Measurements from ENCODE around the gene MC1R. TPM values are rescaled to one million over a fixed set of nuclear protein-coding genes. Genes with fewer than 3 reads are reported as not detected.

MC1R gene
- total and polyA plus RNA-seq, 10 of the 15 experiments (the other 5 are each of a cell fraction or from before 2014, with no cell fraction given): 0.06 to 2.3 (median 0.45) TPM

DNA sequence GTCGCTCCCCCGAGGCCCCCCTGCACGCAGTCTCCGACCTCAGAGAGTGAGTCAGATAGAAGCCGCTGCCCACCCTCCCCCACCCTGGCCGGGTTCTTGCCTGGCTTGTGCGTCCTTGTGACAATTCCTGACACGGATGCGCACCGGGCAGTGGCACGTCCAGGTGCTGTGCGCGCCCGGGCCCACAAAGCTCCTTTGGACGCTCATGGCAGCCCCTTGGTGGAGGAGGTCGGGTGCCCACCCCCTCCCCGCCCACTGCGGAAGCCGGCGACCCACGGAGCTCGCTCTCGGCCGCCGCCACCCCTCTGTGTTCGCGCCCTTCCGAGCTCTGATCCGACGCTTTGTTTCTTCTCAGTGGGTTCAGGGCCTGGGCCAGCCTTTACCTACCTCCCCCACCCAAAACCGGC lies 3.8 kb downstream of the MC1R start (continued):
- TF ChIP-seq, protein P1, sequence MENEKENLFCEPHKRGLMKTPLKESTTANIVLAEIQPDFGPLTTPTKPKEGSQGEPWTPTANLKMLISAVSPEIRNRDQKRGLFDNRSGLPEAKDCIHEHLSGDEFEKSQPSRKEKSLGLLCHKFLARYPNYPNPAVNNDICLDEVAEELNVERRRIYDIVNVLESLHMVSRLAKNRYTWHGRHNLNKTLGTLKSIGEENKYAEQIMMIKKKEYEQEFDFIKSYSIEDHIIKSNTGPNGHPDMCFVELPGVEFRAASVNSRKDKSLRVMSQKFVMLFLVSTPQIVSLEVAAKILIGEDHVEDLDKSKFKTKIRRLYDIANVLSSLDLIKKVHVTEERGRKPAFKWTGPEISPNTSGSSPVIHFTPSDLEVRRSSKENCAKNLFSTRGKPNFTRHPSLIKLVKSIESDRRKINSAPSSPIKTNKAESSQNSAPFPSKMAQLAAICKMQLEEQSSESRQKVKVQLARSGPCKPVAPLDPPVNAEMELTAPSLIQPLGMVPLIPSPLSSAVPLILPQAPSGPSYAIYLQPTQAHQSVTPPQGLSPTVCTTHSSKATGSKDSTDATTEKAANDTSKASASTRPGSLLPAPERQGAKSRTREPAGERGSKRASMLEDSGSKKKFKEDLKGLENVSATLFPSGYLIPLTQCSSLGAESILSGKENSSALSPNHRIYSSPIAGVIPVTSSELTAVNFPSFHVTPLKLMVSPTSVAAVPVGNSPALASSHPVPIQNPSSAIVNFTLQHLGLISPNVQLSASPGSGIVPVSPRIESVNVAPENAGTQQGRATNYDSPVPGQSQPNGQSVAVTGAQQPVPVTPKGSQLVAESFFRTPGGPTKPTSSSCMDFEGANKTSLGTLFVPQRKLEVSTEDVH (IDR thresholded peaks at IDR 0.05; ENCODE audit: low read depth, partially characterized antibody): no peak
- no peak for TF ChIP-seq NFYB (IDR thresholded peaks at IDR 0.05; ENCODE audit: insufficient read depth, low read depth, low read length)

DNA sequence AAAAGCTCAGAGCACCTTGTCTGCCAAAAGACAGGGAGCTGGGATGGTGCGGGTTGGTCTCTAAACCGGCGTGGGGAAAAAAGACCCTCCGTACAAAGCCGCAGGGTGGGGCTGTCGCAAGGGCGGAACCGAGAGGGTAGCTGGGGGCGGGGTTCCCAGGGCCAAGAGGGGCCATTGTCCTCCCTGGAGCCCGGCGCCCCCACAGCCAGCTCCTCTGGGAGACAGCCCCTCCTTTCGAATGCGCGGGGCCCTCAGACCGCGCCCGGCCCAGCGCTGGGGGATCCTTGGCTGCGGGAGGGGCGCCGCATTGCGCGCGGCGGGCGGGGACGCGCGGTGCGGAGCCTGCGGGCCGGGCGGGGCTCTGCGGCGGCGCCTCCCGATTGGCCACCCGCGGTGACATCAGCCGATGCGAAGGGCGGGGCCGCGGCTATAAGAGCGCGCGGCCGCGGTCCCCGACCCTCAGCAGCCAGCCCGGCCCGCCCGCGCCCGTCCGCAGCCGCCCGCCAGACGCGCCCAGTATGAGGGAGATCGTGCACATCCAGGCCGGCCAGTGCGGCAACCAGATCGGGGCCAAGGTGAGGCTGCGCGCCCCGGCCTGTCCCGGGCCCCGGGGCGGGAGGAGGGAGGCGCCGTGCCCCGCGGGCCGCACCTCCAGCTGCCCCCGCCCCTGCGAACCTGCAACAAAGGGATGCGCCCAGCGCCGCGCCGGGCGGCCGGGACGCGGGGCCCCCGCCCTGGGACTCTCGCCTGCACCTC lies 4.4 kb downstream of the MC1R start, which contains the start of gene TUBB3:
Gene TUBB3 (plus strand): TSS at position 459 of the 756 bp plus-strand sequence. CDS start 60 bp downstream, at position 519.
- no peak within 1 kb of the TSS for H3K9ac ChIP-seq (ENCODE audit: control insufficient read depth, insufficient read depth, low read length)
- WGBS (ENCODE audit: insufficient coverage, insufficient replicate concordance, low lambda C conversion rate, missing lambda C conversion rate): under 1% methylated on average over 45 of the region's 88 CpGs
- SMC1A ChIA-PET (ENCODE audit: uncharacterized antibody, unreplicated experiment): no interaction called here
- no peaks in the 10 kb centered on the region for H4K20me1 ChIP-seq (ENCODE audit: control insufficient read depth, insufficient read depth)
- no peaks in the 10 kb centered on the region for H3K9me3 ChIP-seq (replicated peaks; ENCODE audit: control insufficient read depth, insufficient read depth, low read length)
- peak within 1 kb of the TSS; percentile 74 for H3K4me2 ChIP-seq (ENCODE audit: control insufficient read depth, insufficient read depth)
- no peak for DNase-seq (ENCODE audit: low read depth, low spot score)
- no peak for FAIRE-seq
- no TSS peak for BruUV-seq (replicated peaks)
- POLR2A ChIA-PET: no interaction called here
- H3K4me3 ChIP-seq: peak within 1 kb of the TSS; percentile 41; the same call in 1 of the 2 replicates
- CTCF ChIA-PET: interaction anchor here (0.6 to 0.7 kb wide), 2 partner anchors 37 to 97 kb away, joined by 3 read pairs; no protein-coding TSS in a partner anchor
- peaks cover 14 to 16% of the 10 kb centered on the region in 2 experiments for H3K27me3 ChIP-seq (replicated peaks in 1 of 2; ENCODE audit: control insufficient read depth in 2 of 2, insufficient read depth in 2 of 2, low read length in 1 of 2)
- in situ Hi-C loops (cut with MboI): no loop called here
- H3K27ac ChIP-seq (ENCODE audit: control insufficient read depth, insufficient read depth): no peak within 1 kb of the TSS
- H3K79me2 ChIP-seq (ENCODE audit: control insufficient read depth, insufficient read depth, low read length): no peaks in the 10 kb centered on the region
- peaks cover 5% of the 10 kb centered on the region for H3K4me1 ChIP-seq (ENCODE audit: control insufficient read depth, insufficient read depth, low read length)
- peak; percentile 35 for ATAC-seq
- RAD21 ChIA-PET (ENCODE audit: unreplicated experiment): interaction anchor here (1.2 kb wide), 1 partner anchor 22 kb away, joined by 3 read pairs; no protein-coding TSS in a partner anchor
- intact Hi-C loops (cut with micrococcal nuclease; ENCODE audit: unreplicated experiment): no loop called here
- H2AFZ ChIP-seq (ENCODE audit: control insufficient read depth, low read depth, low read length): peak within 1 kb of the TSS; percentile 24; the same call in 1 of the 2 replicates
- H3K36me3 ChIP-seq (ENCODE audit: control insufficient read depth in 2 of 2, insufficient read depth in 2 of 2, low read length in 1 of 2): no peaks in the 10 kb centered on the region
- 0 out of 2 replicates have a peak, but pooled peaks have one; percentile 19 for TF ChIP-seq IKZF1 (conservative IDR thresholded peaks at IDR 0.05)
- TF ChIP-seq SUZ12 (IDR thresholded peaks at IDR 0.05; ENCODE audit: unreplicated experiment): peak; percentile 49
- TF ChIP-seq TCF12 (IDR thresholded peaks at IDR 0.05; ENCODE audit: low read depth, low read length): peak; percentile 44; the same call in 1 of the 2 replicates
- no peak for TF ChIP-seq SRF (IDR thresholded peaks at IDR 0.05; ENCODE audit: low read depth in 2 of 2, low read length in 2 of 2)
- TF ChIP-seq EZH2 (IDR thresholded peaks at IDR 0.05; ENCODE audit: borderline replicate concordance, control insufficient read depth, low read depth, low read length): peak; percentile 43; the same call in 1 of the 2 replicates
- peak; percentile 42; the same call in 1 of the 2 replicates for TF ChIP-seq POLR2A (IDR thresholded peaks at IDR 0.05; ENCODE audit: low read depth, low read length)
- TF ChIP-seq NFYB (IDR thresholded peaks at IDR 0.05; ENCODE audit: insufficient read depth, low read depth, low read length): peak; percentile 65; the same call in 1 of the 2 replicates
- no peak for TF ChIP-seq NRF1 (conservative IDR thresholded peaks at IDR 0.05; ENCODE audit: low read depth, low read length)
